Ovary (tissue), 9 donors: Measurements from ENCODE around the gene LEAP2. TPM values are rescaled to one million over a fixed set of nuclear protein-coding genes. Genes with fewer than 3 reads are reported as not detected.

Experiments used
- DNase-seq, 5 donors: peaks; one replicate each; pipeline ENCODE4 v3.0.0-alpha.2; 2019 to 2020
- H3K27ac ChIP-seq, 2 donors: fragments of 200-600 bp; one replicate each; pipeline versions ENCODE4 v1.5.1 to v1.8.0; 2019 to 2022
- H3K27me3 ChIP-seq: fragments of 200-600 bp; one replicate; pipeline ENCODE4 v1.8.0; 2022
- H3K36me3 ChIP-seq: fragments of 200-600 bp; sonication (generic); one replicate; pipeline ENCODE4 v1.5.1; 2019
- H3K4me1 ChIP-seq: one replicate; pipeline ENCODE4 v1.8.1; 2013; ENCODE audit warnings: mild to moderate bottlenecking, moderate library complexity; ENCODE audit not compliant: insufficient read depth
- H3K4me3 ChIP-seq: fragments of 200-600 bp; sonication (generic); one replicate; pipeline ENCODE4 v1.5.1; 2017
- H3K9me3 ChIP-seq, 2 donors: fragments of 200-600 bp in 1 of 2; sonication (generic) in 1 of 2; one replicate each; pipeline versions ENCODE4 v1.5.1 to v1.8.1; 2013 to 2019; ENCODE audit warnings: mild to moderate bottlenecking in 1 of 2, moderate library complexity in 1 of 2
- CTCF ChIP-seq, 3 donors: fragments of 450-650 bp in 2 of 3; fragments of 200-600 bp in 1 of 3; IDR thresholded peaks; one replicate each; pipeline versions ENCODE4 v1.5.1 to v1.8.0; 2016 to 2022; ENCODE audit warnings: antibody characterized with exemption in 3 of 3, mild to moderate bottlenecking in 1 of 3
- EP300 ChIP-seq: sonication (generic); formaldehyde crosslinking; IDR thresholded peaks from one replicate; pipeline ENCODE4 v1.6.1; 2017; ENCODE audit warnings: antibody characterized with exemption
- POLR2A ChIP-seq: fragments of 450-650 bp; IDR thresholded peaks from one replicate; pipeline ENCODE4 v1.6.1; 2017; ENCODE audit warnings: antibody characterized with exemption, mild to moderate bottlenecking, moderate library complexity
- WGBS, 3 donors: extraction: QIAGEN DNeasy Blood & Tissue Kit in 1 of 3; methylation state at CpG; one replicate each; pipeline versions ENCODE4 v1.1.5 to v1.1.7; 2013 to 2017; 5-methylcytosine and 5-hydroxymethylcytosine counted together
- intact Hi-C, 4 donors: fragments of 100-400 bp; cut with DNase I; formaldehyde crosslinking; loops; one replicate each; pipeline versions ENCODE4 v1.11.0 to v1.15.1; 2022 to 2023
- polyA plus RNA-seq, 2 donors: library from polyadenylated mRNA; stranded (reverse); fragments of 200-250 nt in 1 of 2; fragments of 350-450 nt in 1 of 2; fragmentation: Illumina TruSeq in 1 of 2; extraction: RNeasy Lipid Tissue Mini Kit (QIAGEN cat#74804) in 1 of 2; gene quantifications; one replicate each; pipeline ENCODE4 v1.2.3, GENCODE V29; 2013 to 2014
- total RNA-seq, 7 donors: library from RNA; depleted of rRNA in 2 of 7; stranded (reverse); fragments of >200 nt in 2 of 7; fragmentation: NEBNext Ultra II Directional in 3 of 7; extraction: Animal tissue kit (Norgen Biotek cat#: 25700) in 3 of 7; gene quantifications; one replicate each; pipeline versions ENCODE4 v1.1.0 to v1.2.4, GENCODE V29; 2016 to 2023
- donor health status: DM: no; HTN: no; CAD: no; lungs with moderate emphysema.
- donor health status: DM: no; HTN: no; CAD: no.
- donor health status: Bipolar disorder and iron deficiency.
- donor health status: DM: yes; HTN: yes; CAD: no.
- donor health status: DM: no; HTN: no; CAD: no.
- donor health status: DM: yes; HTN: yes; CAD: no.

LEAP2 gene
- total and polyA plus RNA-seq, 9 donors: 0.64 to 2.2 (median 1.3) TPM

GRCh38 chr5:132901730-132902129, 28.3 kb downstream of the LEAP2 start:
- Histone ChIP-seq H3K4me3 (no peak overlapping the region), H3K9me3 (no peaks in the 10 kb centered on the region)
- WGBS, 3 donors: 32 to 73% (median 59%) methylated on average over 3 of the region's 3 CpGs

GRCh38 chr5:132905938-132906337, 32.5 kb downstream of the LEAP2 start:
- no peak overlapping the region for H3K4me3 ChIP-seq
- intact Hi-C loops: no loop called here

More at GRCh38 chr5:132901730-132902129, 28.3 kb downstream of the LEAP2 start:
- H3K27ac ChIP-seq: no peak overlapping the region
- H3K36me3 ChIP-seq: no peaks in the 10 kb centered on the region
- no peak for TF ChIP-seq CTCF (IDR thresholded peaks at IDR 0.05)
- no peak for TF ChIP-seq EP300
- no peak for TF ChIP-seq POLR2A
- no peaks in the 10 kb centered on the region for H3K27me3 ChIP-seq
- intact Hi-C loops: no loop called here
- no peaks in the 10 kb centered on the region for H3K4me1 ChIP-seq
- DNase-seq: no peak

GRCh38 chr5:132907161-132907560, 33.7 kb downstream of the LEAP2 start:
- H3K4me1 ChIP-seq: peaks cover 1% of the 10 kb centered on the region
- no peaks in the 10 kb centered on the region for H3K36me3 ChIP-seq
- no peak overlapping the region for H3K27ac ChIP-seq
- DNase-seq: no peak
- H3K4me3 ChIP-seq: no peak overlapping the region
- intact Hi-C loops: no loop called here
- H3K9me3 ChIP-seq: no peaks in the 10 kb centered on the region
- WGBS, 3 donors: 97 to 99% (median 99%) methylated on average over 2 of the region's 2 CpGs
- H3K27me3 ChIP-seq: no peaks in the 10 kb centered on the region
- no peak for TF ChIP-seq CTCF (IDR thresholded peaks at IDR 0.05)
- no peak for TF ChIP-seq EP300
- no peak for TF ChIP-seq POLR2A

More at GRCh38 chr5:132905938-132906337, 32.5 kb downstream of the LEAP2 start:
- Histone ChIP-seq H3K9me3 (no peaks in the 10 kb centered on the region), H3K36me3 (no peaks in the 10 kb centered on the region), H3K27me3 (no peaks in the 10 kb centered on the region), H3K4me1 (peaks cover 1% of the 10 kb centered on the region), H3K27ac (no peak overlapping the region)
- TF ChIP-seq EP300 (no peak), CTCF (IDR thresholded peaks at IDR 0.05) (no peak), POLR2A (no peak)
- DNase-seq: no peak
- 78 to 91% (median 81%) methylated on average over 2 of the region's 2 CpGs for WGBS, 3 donors

GRCh38 chr5:132909702-132910101, 36.2 kb downstream of the LEAP2 start:
- peaks cover 1% of the 10 kb centered on the region for H3K4me1 ChIP-seq
- WGBS, 3 donors: 90 to 95% (median 93%) methylated on average over 1 of the region's 1 CpG
- no peaks in the 10 kb centered on the region for H3K36me3 ChIP-seq
- no peaks in the 10 kb centered on the region for H3K9me3 ChIP-seq
- TF ChIP-seq CTCF (IDR thresholded peaks at IDR 0.05): no peak
- no peak for TF ChIP-seq POLR2A
- no peak for TF ChIP-seq EP300
- no peak overlapping the region for H3K27ac ChIP-seq
- DNase-seq: no peak
- no peaks in the 10 kb centered on the region for H3K27me3 ChIP-seq
- H3K4me3 ChIP-seq: no peak overlapping the region
- intact Hi-C loops: no loop called here
